Testis (tissue), 3 donors: ENCODE data around the gene CA5A. TPM values are rescaled to one million over a fixed set of nuclear protein-coding genes. Genes with fewer than 3 reads are reported as not detected.
"Not testable (repeated sequence)": the region's sequence is repeated elsewhere in the genome, so short reads cannot be mapped to it uniquely, and the experiment has no call there.

ENCODE experiments used
- DNase-seq: peaks from one replicate; pipeline ENCODE4 v3.0.0-alpha.2; 2019
- H3K27ac ChIP-seq, 2 donors: fragments of 200-600 bp; sonication (generic); one replicate each; pipeline ENCODE4 v1.5.1; 2019
- H3K27me3 ChIP-seq: fragments of 200-600 bp; sonication (generic); one replicate; pipeline ENCODE4 v1.5.1; 2019
- H3K36me3 ChIP-seq: fragments of 200-600 bp; sonication (generic); one replicate; pipeline ENCODE4 v1.5.1; 2017; ENCODE audit warnings: low read depth; ENCODE audit errors: missing control alignments
- H3K4me1 ChIP-seq: fragments of 200-600 bp; sonication (generic); one replicate; pipeline ENCODE4 v1.5.1; 2019
- H3K4me3 ChIP-seq, 2 donors: fragments of 200-600 bp; sonication (generic); one replicate each; pipeline ENCODE4 v1.5.1; 2017 to 2019
- H3K9me3 ChIP-seq: fragments of 200-600 bp; sonication (generic); one replicate; pipeline ENCODE4 v1.5.1; 2017
- POLR2A ChIP-seq: fragments of 450-650 bp; IDR thresholded peaks from one replicate; pipeline ENCODE4 v1.6.1; 2017; ENCODE audit warnings: antibody characterized with exemption, mild to moderate bottlenecking, moderate library complexity
- WGBS, 2 donors: methylation state at CpG; one replicate each; pipeline ENCODE4 v1.1.5; 2018; 5-methylcytosine and 5-hydroxymethylcytosine counted together
- intact Hi-C: fragments of 100-400 bp; cut with DNase I; formaldehyde crosslinking; loops from one replicate; pipeline ENCODE4 v1.15.1; 2023; ENCODE audit warnings: low total_unique reads
- polyA plus RNA-seq: library from polyadenylated mRNA; stranded (reverse); fragments of 350-450 nt; fragmentation: Illumina TruSeq; extraction: RNeasy Lipid Tissue Mini Kit (QIAGEN cat#74804); gene quantifications from one replicate; pipeline ENCODE4 v1.2.3, GENCODE V29; 2014; ENCODE audit warnings: low read depth, low replicate concordance; ENCODE audit not compliant: insufficient read depth
- total RNA-seq, 2 donors: library from RNA; depleted of rRNA; stranded (reverse); fragments of >200 nt; gene quantifications; one replicate each; pipeline ENCODE4 v1.2.3, GENCODE V29; 2016
- TF ChIP-seq, protein P1 (sequence below), 3 experiments: fragments of 450-650 bp in 2 of 3; fragments of 200-600 bp in 1 of 3; sonication (generic) in 1 of 3; IDR thresholded peaks; one replicate each; pipeline ENCODE4 v1.5.1; 2016 to 2019; ENCODE audit warnings: antibody characterized with exemption in 3 of 3, mild to moderate bottlenecking in 2 of 3, moderate library complexity in 1 of 3

CA5A gene
- total and polyA plus RNA-seq, 3 donors from 2014 or later = not detected

- 84 to 86% methylated on average over 11 to 19 of the region's 19 CpGs for WGBS, 2 donors
- Histone ChIP-seq H3K4me3 (no peak overlapping the region), H3K9me3 (no peaks in the 10 kb centered on the region), H3K27ac (no peak overlapping the region), H3K36me3 (no peaks in the 10 kb centered on the region), H3K4me1 (peaks cover 37% of the 10 kb centered on the region), H3K27me3 (no peaks in the 10 kb centered on the region)
- intact Hi-C loops = loop anchor here (10.0 kb wide), 1 partner anchor 93 kb away; no protein-coding TSS in a partner anchor
- no peak for DNase-seq
- no peak for TF ChIP-seq POLR2A
- TF ChIP-seq, protein P1, sequence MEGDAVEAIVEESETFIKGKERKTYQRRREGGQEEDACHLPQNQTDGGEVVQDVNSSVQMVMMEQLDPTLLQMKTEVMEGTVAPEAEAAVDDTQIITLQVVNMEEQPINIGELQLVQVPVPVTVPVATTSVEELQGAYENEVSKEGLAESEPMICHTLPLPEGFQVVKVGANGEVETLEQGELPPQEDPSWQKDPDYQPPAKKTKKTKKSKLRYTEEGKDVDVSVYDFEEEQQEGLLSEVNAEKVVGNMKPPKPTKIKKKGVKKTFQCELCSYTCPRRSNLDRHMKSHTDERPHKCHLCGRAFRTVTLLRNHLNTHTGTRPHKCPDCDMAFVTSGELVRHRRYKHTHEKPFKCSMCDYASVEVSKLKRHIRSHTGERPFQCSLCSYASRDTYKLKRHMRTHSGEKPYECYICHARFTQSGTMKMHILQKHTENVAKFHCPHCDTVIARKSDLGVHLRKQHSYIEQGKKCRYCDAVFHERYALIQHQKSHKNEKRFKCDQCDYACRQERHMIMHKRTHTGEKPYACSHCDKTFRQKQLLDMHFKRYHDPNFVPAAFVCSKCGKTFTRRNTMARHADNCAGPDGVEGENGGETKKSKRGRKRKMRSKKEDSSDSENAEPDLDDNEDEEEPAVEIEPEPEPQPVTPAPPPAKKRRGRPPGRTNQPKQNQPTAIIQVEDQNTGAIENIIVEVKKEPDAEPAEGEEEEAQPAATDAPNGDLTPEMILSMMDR (IDR thresholded peaks at IDR 0.05) = no peak
Measured at GRCh38 chr16:87877942-87878507, 58.3 kb downstream of the CA5A start.

- intact Hi-C loops = loop anchor here (10.0 kb wide), 1 partner anchor 90 kb away; no protein-coding TSS in a partner anchor
- no peak overlapping the region for H3K27ac ChIP-seq
- no peak for DNase-seq
- WGBS, 2 donors = 77 to 79% methylated on average over 24 of the region's 24 CpGs
- no peaks in the 10 kb centered on the region for H3K27me3 ChIP-seq
- no peaks in the 10 kb centered on the region for H3K36me3 ChIP-seq
- peaks cover 28% of the 10 kb centered on the region for H3K4me1 ChIP-seq
- H3K4me3 ChIP-seq = no peak overlapping the region
- TF ChIP-seq, protein P1 (IDR thresholded peaks at IDR 0.05) = no peak
- no peak for TF ChIP-seq POLR2A
- H3K9me3 ChIP-seq = no peaks in the 10 kb centered on the region
Measured at GRCh38 chr16:87874639-87875427, 61.5 kb downstream of the CA5A start.

DNA sequence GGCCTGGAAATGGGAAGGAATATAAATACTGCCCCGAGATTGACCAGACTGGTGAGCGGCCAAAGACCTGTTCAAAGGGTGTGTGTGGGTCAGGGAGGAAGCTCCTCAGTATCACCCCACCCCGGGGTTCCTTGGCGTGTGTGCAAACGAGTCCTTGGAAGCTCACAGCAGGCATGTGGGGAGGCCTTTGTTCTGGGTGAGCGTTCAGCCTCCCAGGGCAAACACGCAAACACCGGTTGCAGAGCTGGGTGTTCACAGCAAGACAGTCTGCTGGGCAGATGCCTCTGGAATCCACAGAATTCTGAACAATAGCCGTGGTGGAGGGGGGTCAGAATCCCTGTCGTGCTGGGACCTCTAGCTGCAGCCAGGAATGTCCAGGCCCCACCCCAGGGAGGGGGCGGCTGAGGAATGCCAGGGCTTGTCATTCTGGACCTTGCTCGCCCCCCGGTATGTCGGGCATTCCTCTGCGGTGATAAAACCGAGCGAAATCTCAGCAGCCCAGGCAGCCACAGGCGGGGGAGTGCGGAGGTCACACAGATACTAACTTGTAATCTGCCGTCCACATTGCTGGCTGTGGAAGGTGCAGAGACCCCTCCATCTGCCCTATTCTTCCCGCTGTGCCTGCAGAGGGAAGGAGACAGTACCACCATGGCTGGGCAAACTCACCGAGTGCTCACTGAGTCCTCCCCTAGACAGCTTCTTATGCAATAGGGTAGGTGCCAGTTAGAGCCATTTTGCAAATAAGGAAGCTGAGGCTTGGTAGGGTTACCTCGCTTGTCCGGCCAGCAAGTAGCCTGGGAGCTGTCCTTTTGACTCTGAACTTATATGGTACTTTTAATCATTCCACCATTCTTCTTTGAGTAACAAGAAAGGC is 65.7 kb downstream of the CA5A start:
- H3K36me3 ChIP-seq, H3K9me3 ChIP-seq, H3K27me3 ChIP-seq, H3K4me3 ChIP-seq: not testable (repeated sequence)
- peaks cover 21% of the 10 kb centered on the region for H3K4me1 ChIP-seq
- peak overlapping the region; percentile 61 to 62 for H3K27ac ChIP-seq
- peak; percentile 74 for DNase-seq
- intact Hi-C loops = loop anchor here (10.0 kb wide), 1 partner anchor 86 kb away; no protein-coding TSS in a partner anchor
- 58 to 72% methylated on average over 4 to 21 of the region's 24 CpGs for WGBS, 2 donors

DNA sequence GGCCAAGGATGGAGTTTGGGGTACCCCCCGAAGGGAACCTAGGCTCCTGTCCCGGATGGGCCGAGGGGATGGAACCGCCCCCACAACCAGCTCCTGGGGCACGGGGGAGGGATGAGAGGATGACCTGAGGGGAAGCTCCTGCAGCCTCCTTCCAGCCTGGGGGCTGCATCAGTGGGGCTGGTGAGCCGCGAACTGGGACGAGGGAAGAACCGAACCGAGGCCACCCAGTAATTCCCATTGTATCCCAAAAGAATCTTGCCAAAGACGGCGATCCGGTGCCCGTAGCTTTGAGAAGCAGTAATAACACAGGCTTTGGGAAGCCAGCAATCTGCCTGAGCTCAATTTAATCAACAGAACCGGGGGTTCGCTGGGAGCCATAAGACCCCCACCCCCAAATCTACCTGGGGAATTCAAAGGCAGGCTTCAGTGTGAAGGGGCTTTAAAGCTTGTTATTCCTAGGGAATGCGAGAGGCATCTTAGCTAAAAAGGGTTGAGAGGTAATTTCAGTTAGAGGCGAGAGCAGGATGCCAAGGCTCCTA is 66.4 kb downstream of the CA5A start:
- H3K4me3 ChIP-seq = peak overlapping the region; percentile 58 to 70
- not testable (repeated sequence) for DNase-seq, H3K9me3 ChIP-seq, H3K36me3 ChIP-seq, H3K27me3 ChIP-seq
- H3K27ac ChIP-seq = peak overlapping the region; percentile 59 to 61
- intact Hi-C loops = loop anchor here (10.0 kb wide), 1 partner anchor 85 kb away; no protein-coding TSS in a partner anchor
- WGBS, 2 donors = 37 to 78% methylated on average over 13 to 18 of the region's 18 CpGs
- H3K4me1 ChIP-seq = peaks cover 21% of the 10 kb centered on the region

GRCh38 chr16:87869061-87869878 is 67.1 kb downstream of the CA5A start, which contains the start of gene SLC7A5:
Gene SLC7A5 (minus strand): TSS chr16:87869507. CDS start chr16:87869422, 85 bp downstream.
- WGBS, 2 donors = 1% methylated on average over 57 of the region's 109 CpGs; no CpG with 5 or more reads in 1 of the 2 donors
- peak; percentile 14 for TF ChIP-seq POLR2A
- intact Hi-C loops, H3K36me3 ChIP-seq, H3K27me3 ChIP-seq, H3K9me3 ChIP-seq: not testable (repeated sequence)
- H3K4me3 ChIP-seq = peak within 1 kb of the TSS; percentile 58 to 70
- peak; percentile 90 for DNase-seq
- peaks cover 21% of the 10 kb centered on the region for H3K4me1 ChIP-seq
- peak within 1 kb of the TSS; percentile 59 to 61 for H3K27ac ChIP-seq

DNA sequence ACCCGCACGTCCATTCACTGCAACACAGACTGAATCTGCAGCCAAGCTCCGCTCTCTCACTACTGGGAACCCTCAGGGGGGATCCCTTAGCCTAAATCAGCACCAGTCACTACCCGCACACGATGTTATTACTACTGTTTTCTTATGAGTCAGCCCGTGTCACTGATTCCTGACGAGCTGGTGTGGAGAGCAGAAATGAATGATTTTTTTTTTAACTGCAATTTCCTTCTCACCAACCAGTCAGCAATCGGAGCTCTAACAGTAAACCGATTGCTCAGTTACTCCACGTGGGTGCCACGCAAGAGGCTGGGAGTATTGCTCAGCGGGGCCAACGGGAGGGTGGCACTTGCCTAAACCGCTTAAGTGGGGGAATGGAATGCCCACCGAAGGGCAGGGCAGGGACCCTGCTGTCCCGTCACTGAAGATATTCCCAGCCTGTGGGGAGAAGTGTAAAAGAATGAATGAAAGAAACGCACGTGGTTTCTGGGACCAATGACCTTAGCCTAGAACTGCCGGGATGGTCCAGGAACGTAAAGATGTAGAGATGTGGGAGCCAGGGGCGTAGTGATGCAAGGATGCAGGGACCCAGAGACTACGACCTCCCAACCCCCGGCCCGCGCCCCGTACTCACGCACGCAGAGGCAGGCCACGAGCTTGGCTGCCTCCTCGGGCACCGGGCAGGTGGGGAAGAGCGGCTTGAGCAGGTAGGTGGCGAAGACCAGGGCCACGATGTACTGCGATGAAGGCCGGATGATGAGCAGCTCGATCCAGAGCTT is 67.9 kb downstream of the CA5A start:
- H3K27me3 ChIP-seq, DNase-seq, intact Hi-C loops, H3K9me3 ChIP-seq, H3K36me3 ChIP-seq: not testable (repeated sequence)
- H3K27ac ChIP-seq = peak overlapping the region in 1 of 2 donors; percentile 61
- 13 to 17% methylated on average over 24 to 37 of the region's 37 CpGs for WGBS, 2 donors
- H3K4me3 ChIP-seq = peak overlapping the region; percentile 58 to 70
- peaks cover 21% of the 10 kb centered on the region for H3K4me1 ChIP-seq

DNA sequence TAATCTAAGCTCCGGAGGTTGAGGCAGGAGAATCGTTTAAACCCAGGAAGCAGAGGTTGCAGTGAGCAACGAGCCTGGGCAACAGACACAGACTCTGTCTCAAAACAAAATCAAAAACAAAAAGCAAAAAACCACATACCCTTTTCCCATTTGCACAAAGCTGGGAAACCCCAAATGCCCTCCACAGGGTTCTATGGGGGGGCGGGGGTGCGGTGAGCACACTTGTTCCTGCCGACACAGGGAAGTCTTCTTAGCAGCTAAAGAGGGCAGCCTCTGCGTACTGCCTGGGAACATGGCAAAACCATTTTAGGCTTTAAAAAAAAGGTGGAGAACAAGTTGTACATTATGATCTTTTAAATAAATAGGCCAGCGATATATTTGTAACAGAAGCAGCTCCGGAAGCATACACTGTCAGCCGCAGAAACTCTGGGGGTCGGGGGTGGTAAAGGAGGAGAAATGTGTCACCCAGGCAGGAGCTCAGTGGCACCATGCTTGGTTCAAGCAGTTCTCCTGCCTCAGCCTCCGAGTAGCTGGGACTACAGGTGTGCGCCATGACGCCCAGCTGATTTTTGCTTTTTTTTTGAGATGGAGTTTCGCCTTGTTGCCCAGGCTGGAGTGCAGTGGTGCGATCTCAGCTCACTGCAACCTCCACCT is 70.3 kb downstream of the CA5A start:
- H3K27ac ChIP-seq = peak overlapping the region in 1 of 2 donors; percentile 39
- H3K9me3 ChIP-seq, DNase-seq, intact Hi-C loops, H3K36me3 ChIP-seq, H3K27me3 ChIP-seq: not testable (repeated sequence)
- peaks cover 19% of the 10 kb centered on the region for H3K4me1 ChIP-seq
- WGBS, 2 donors = 45 to 66% methylated on average over 16 of the region's 16 CpGs
- peak overlapping the region in 1 of 2 donors; percentile 70 for H3K4me3 ChIP-seq
